Esophagus squamous epithelium (tissue), 5 donors: ENCODE data around the gene COG6. TPM values are rescaled to one million over a fixed set of nuclear protein-coding genes. Genes with fewer than 3 reads are reported as not detected.

Experiments
- DNase-seq: peaks from one replicate; lab custom pipeline; 2025; lab: John Stamatoyannopoulos, UW
- H3K27ac ChIP-seq, 4 donors: fragments of 200-600 bp; sonication (generic); one replicate each; pipeline ENCODE4 v1.5.1; 2016 to 2019; ENCODE audit warnings: mild to moderate bottlenecking in 1 of 4
- H3K27me3 ChIP-seq, 4 donors: fragments of 200-600 bp; sonication (generic); 1 replicate in 3 of 4; 2 replicates in 1 of 4; pipeline versions ENCODE4 v1.5.1 to v1.6.0; 2017 to 2021; ENCODE audit warnings: antibody characterized with exemption in 1 of 4
- H3K36me3 ChIP-seq, 3 donors: fragments of 200-600 bp; sonication (generic); one replicate each; pipeline ENCODE4 v1.5.1; 2016 to 2019
- H3K4me1 ChIP-seq, 3 donors: fragments of 200-600 bp; sonication (generic); one replicate each; pipeline ENCODE4 v1.5.1; 2017 to 2019
- H3K4me3 ChIP-seq, 4 donors: fragments of 200-600 bp; sonication (generic); 1 replicate in 3 of 4; 2 replicates in 1 of 4; pipeline ENCODE4 v1.5.1; 2016 to 2019; ENCODE audit warnings: mild to moderate bottlenecking in 2 of 4, moderate library complexity in 1 of 4
- H3K9me3 ChIP-seq, 3 donors: fragments of 200-600 bp; sonication (generic); one replicate each; pipeline ENCODE4 v1.5.1; 2016 to 2019
- POLR2A ChIP-seq, 4 donors: fragments of 450-650 bp; IDR thresholded peaks; one replicate each; pipeline ENCODE4 v1.6.1; 2017; ENCODE audit warnings: antibody characterized with exemption in 4 of 4, mild to moderate bottlenecking in 4 of 4, moderate library complexity in 3 of 4
- WGBS, 2 donors: methylation state at CpG; one replicate each; pipeline ENCODE4 v1.1.5; 2018; 5-methylcytosine and 5-hydroxymethylcytosine counted together
- intact Hi-C: fragments of 100-400 bp; cut with DNase I; formaldehyde crosslinking; loops from one replicate; pipeline ENCODE4 v1.15.0; 2022
- total RNA-seq, 4 donors: library from RNA; depleted of rRNA; stranded (reverse); fragments of >200 nt; gene quantifications; one replicate each; pipeline ENCODE4 v1.1.0, GENCODE V29; 2016
- TF ChIP-seq, protein P1 (sequence below), 6 experiments: fragments of 450-650 bp in 4 of 6; fragments of 200-600 bp in 2 of 6; sonication (generic) in 2 of 6; IDR thresholded peaks; one replicate each; pipeline ENCODE4 v1.5.1; 2016 to 2019; ENCODE audit warnings: antibody characterized with exemption in 6 of 6, mild to moderate bottlenecking in 4 of 6, moderate library complexity in 4 of 6
- donor health status: DM: yes; HTN: yes; CAD: no.

Gene COG6
- total RNA-seq, 4 donors from 2014 or later: 10.5 to 18.9 (median 14.9) TPM

DNA sequence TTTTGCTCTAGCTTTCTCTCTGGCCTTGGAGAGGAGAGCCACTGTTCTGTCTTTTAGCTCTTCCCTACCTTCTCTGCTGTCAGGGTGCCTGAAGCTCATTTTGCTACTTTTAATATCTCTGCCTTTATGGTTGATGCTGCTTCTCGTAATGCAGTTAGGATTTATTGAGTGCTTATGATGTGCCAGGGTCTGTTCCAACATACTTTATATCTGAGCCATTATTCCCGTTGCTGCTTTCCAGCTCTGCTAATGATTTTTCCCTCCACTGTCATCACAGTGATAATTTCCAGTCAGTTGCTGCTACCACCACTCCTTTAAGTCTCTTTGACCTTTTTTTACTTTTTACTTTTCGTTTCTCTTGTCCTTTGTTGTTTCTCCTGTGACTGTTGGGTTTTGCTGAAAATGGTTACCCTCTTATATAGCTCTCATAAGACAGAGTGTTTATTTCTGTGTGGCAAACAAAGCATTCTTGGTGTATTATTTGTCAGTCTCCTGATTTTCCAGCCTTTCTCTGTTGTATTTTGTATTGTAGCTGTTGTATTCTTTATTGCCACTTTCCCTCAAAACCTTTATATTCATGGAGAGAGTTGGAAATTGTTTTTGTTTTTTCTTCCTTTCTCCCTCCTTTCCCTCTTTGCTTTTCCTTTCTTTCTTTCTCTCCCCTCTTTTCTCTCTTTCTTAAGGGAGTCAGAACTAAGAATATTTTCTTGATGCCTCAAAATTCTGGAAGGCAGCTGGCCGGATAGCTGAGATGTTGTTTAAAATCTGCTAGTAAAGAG lies 37.4 kb downstream of the COG6 start:
- intact Hi-C loops: no loop called here
- 58 to 77% methylated on average over 4 of the region's 4 CpGs for WGBS, 2 donors
- no peaks in the 10 kb centered on the region for H3K4me1 ChIP-seq
- no peak for DNase-seq
- no peaks in the 10 kb centered on the region for H3K27me3 ChIP-seq
- H3K36me3 ChIP-seq: peaks cover 0 to 33% (median 0%) of the 10 kb centered on the region in 3 donors
- TF ChIP-seq, protein P1, sequence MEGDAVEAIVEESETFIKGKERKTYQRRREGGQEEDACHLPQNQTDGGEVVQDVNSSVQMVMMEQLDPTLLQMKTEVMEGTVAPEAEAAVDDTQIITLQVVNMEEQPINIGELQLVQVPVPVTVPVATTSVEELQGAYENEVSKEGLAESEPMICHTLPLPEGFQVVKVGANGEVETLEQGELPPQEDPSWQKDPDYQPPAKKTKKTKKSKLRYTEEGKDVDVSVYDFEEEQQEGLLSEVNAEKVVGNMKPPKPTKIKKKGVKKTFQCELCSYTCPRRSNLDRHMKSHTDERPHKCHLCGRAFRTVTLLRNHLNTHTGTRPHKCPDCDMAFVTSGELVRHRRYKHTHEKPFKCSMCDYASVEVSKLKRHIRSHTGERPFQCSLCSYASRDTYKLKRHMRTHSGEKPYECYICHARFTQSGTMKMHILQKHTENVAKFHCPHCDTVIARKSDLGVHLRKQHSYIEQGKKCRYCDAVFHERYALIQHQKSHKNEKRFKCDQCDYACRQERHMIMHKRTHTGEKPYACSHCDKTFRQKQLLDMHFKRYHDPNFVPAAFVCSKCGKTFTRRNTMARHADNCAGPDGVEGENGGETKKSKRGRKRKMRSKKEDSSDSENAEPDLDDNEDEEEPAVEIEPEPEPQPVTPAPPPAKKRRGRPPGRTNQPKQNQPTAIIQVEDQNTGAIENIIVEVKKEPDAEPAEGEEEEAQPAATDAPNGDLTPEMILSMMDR (IDR thresholded peaks at IDR 0.05): no peak
- TF ChIP-seq POLR2A (IDR thresholded peaks at IDR 0.05): no peak
- no peak overlapping the region for H3K27ac ChIP-seq
- no peak overlapping the region for H3K4me3 ChIP-seq
- H3K9me3 ChIP-seq: no peaks in the 10 kb centered on the region

DNA sequence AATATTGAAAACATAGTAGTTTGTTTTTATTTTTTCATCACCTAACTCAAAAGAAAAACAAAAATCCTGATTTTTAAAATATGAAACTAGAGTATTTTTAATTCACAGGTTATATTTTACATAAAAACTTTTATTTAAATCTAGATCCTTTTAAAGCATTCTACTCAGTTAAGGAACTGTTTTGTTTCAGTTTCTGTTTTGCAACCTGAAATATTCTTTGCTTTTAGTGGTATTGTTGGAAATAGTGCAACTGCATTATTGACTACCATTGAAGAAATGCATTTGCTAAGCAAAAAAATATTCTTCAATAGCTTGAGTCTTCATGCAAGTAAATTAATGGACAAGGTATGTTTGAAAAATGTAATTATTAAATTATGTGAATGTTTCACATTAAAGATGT lies 43.8 kb downstream of the COG6 start:
- Histone ChIP-seq H3K27me3 (no peaks in the 10 kb centered on the region), H3K36me3 (peaks cover 0 to 10% (median 0%) of the 10 kb centered on the region in 3 donors), H3K4me3 (peak overlapping the region in 1 of 4 donors; percentile 5), H3K9me3 (no peaks in the 10 kb centered on the region), H3K4me1 (no peaks in the 10 kb centered on the region), H3K27ac (no peak overlapping the region)
- no peak for DNase-seq
- TF ChIP-seq, protein P1 (IDR thresholded peaks at IDR 0.05): no peak
- TF ChIP-seq POLR2A (IDR thresholded peaks at IDR 0.05): no peak
- intact Hi-C loops: no loop called here

- peaks cover 0 to 4% (median 0%) of the 10 kb centered on the region in 3 donors for H3K36me3 ChIP-seq
- H3K27ac ChIP-seq: no peak overlapping the region
- no peak for DNase-seq
- intact Hi-C loops: no loop called here
- no peak for TF ChIP-seq POLR2A (IDR thresholded peaks at IDR 0.05)
- TF ChIP-seq, protein P1 (IDR thresholded peaks at IDR 0.05): no peak
- H3K27me3 ChIP-seq: no peaks in the 10 kb centered on the region
- H3K4me3 ChIP-seq: no peak overlapping the region
- peaks cover 0 to 15% (median 0%) of the 10 kb centered on the region in 3 donors for H3K4me1 ChIP-seq
- WGBS, 2 donors: 44 to 65% methylated on average over 3 of the region's 3 CpGs
- no peaks in the 10 kb centered on the region for H3K9me3 ChIP-seq
Observed at GRCh38 chr13:39712626-39713025, 57.2 kb downstream of the COG6 start.

- Histone ChIP-seq H3K27me3 (no peaks in the 10 kb centered on the region), H3K9me3 (no peaks in the 10 kb centered on the region), H3K27ac (no peak overlapping the region), H3K4me3 (no peak overlapping the region), H3K36me3 (peaks cover 0 to 66% (median 0%) of the 10 kb centered on the region in 3 donors), H3K4me1 (no peaks in the 10 kb centered on the region)
- intact Hi-C loops: no loop called here
- TF ChIP-seq, protein P1 (IDR thresholded peaks at IDR 0.05): no peak
- TF ChIP-seq POLR2A (IDR thresholded peaks at IDR 0.05): no peak
- 72 to 79% methylated on average over 3 of the region's 3 CpGs for WGBS, 2 donors
- DNase-seq: no peak
Observed at GRCh38 chr13:39729156-39729555, 73.7 kb downstream of the COG6 start.

DNA sequence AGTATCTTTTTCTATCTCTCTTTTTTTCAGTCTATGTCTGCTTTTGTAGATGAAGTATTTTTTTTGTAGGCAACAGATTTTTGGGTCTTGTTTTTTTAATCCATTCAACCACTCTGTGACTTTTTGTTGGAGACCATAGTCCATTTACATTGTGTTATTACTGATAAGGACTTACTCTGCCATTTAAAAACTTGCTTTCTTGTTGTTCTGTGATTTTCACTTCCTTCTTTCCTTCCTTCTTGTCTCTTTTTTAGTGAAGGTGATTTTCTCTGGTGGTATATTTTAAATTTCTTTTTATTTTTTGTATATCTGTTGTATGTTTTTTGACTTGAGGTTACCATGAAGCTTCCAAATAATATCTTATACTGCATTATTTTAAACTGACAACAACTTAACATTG lies 79.5 kb downstream of the COG6 start:
- H3K9me3 ChIP-seq: no peaks in the 10 kb centered on the region
- peaks cover 0 to 41% (median 8%) of the 10 kb centered on the region in 3 donors for H3K36me3 ChIP-seq
- no peaks in the 10 kb centered on the region for H3K4me1 ChIP-seq
- no peak for DNase-seq
- no peak overlapping the region for H3K27ac ChIP-seq
- H3K27me3 ChIP-seq: no peaks in the 10 kb centered on the region
- TF ChIP-seq POLR2A (IDR thresholded peaks at IDR 0.05): no peak
- TF ChIP-seq, protein P1 (IDR thresholded peaks at IDR 0.05): no peak
- H3K4me3 ChIP-seq: no peak overlapping the region
- intact Hi-C loops: no loop called here
